DMS 273 treated with DMSO at 0.1 percent for 48 hours (cell line): ENCODE results near the gene OR51S1.
"Not testable (repeated sequence)": the region's sequence is repeated elsewhere in the genome, so short reads cannot be mapped to it uniquely, and the experiment has no call there.

Experiments used
- DNase-seq: peaks from one replicate; lab custom pipeline; 2025; lab: John Stamatoyannopoulos, UW

The OR51S1 gene

GRCh38 chr11:4848908-4849532, at the start of gene OR51S1:
TSS of gene OR51S1 (minus strand) at chr11:4849208. CDS start at chr11:4849208, 0 bp downstream.
- DNase-seq, result no peak

GRCh38 chr11:4891996-4892640, 43.1 kb upstream of the OR51S1 start:
- DNase-seq, result no peak

GRCh38 chr11:4890279-4890678, 41.3 kb upstream of the OR51S1 start:
- DNase-seq, result no peak

GRCh38 chr11:4887591-4887990, 38.6 kb upstream of the OR51S1 start:
- DNase-seq, result no peak

GRCh38 chr11:4886186-4886585, 37.2 kb upstream of the OR51S1 start:
- DNase-seq, result no peak

- DNase-seq, result no peak
Observed at GRCh38 chr11:4884361-4884760, 35.4 kb upstream of the OR51S1 start.

GRCh38 chr11:4882543-4882942, 33.5 kb upstream of the OR51S1 start:
- no peak for DNase-seq

GRCh38 chr11:4881860-4882500, 33.0 kb upstream of the OR51S1 start, which contains the start of gene OR51T1:
TSS of gene OR51T1 (plus strand) at chr11:4881900. CDS start at chr11:4881900, 0 bp downstream.
- no peak for DNase-seq

GRCh38 chr11:4881188-4881587, 32.2 kb upstream of the OR51S1 start:
- no peak for DNase-seq

GRCh38 chr11:4865855-4866254, 16.8 kb upstream of the OR51S1 start:
- DNase-seq, result no peak

- no peak for DNase-seq
Observed at GRCh38 chr11:4863876-4864275, 14.9 kb upstream of the OR51S1 start.

- no peak for DNase-seq
Observed at GRCh38 chr11:4862447-4863236, 13.6 kb upstream of the OR51S1 start.

- not testable (repeated sequence) for DNase-seq
Observed at GRCh38 chr11:4854286-4854685, 5.3 kb upstream of the OR51S1 start.

- no peak for DNase-seq
Observed at GRCh38 chr11:4851033-4851432, 2.0 kb upstream of the OR51S1 start.

GRCh38 chr11:4839851-4840549, 9.0 kb downstream of the OR51S1 start:
- DNase-seq, result no peak

- DNase-seq, result no peak
Observed at GRCh38 chr11:4830909-4831308, 18.1 kb downstream of the OR51S1 start.

GRCh38 chr11:4830346-4830745, 18.7 kb downstream of the OR51S1 start:
- DNase-seq, result no peak

- DNase-seq, result no peak
Observed at GRCh38 chr11:4826425-4826824, 22.6 kb downstream of the OR51S1 start.

GRCh38 chr11:4825132-4825531, 23.9 kb downstream of the OR51S1 start:
- DNase-seq, result no peak

- no peak for DNase-seq
Observed at GRCh38 chr11:4821021-4821420, 28.0 kb downstream of the OR51S1 start, which contains the start of gene OR51F2. TSS of gene OR51F2 (plus strand) at chr11:4821321. CDS start at chr11:4821422, 101 bp downstream.

GRCh38 chr11:4809246-4809645, 39.8 kb downstream of the OR51S1 start:
- DNase-seq, result no peak

GRCh38 chr11:4808476-4808875, 40.5 kb downstream of the OR51S1 start:
- no peak for DNase-seq
